ENCODE measurements around the gene PDK4. TPM values are rescaled to one million over a fixed set of nuclear protein-coding genes. Genes with fewer than 3 reads are reported as not detected.

PDK4 gene
- total RNA-seq, 3 donors from 2014 or later, result 36.2 to 224 (median 50.6) TPM

GRCh38 chr7:95593343-95593742, 3.0 kb downstream of the PDK4 start:
- H3K4me1 ChIP-seq (ENCODE audit: low read depth), result peaks cover 5% of the 10 kb centered on the region
- intact Hi-C loops (cut with DNase I, micrococcal nuclease), result no loop called here
- DNase-seq, result no peak
- no peaks in the 10 kb centered on the region for H3K9me3 ChIP-seq
- ATAC-seq, result no peak
- H3K4me3 ChIP-seq, result no peak overlapping the region
- no peaks in the 10 kb centered on the region for H3K36me3 ChIP-seq (ENCODE audit: low read depth)
- TF ChIP-seq CTCF (IDR thresholded peaks at IDR 0.05), result no peak

GRCh38 chr7:95592570-95592969, 3.7 kb downstream of the PDK4 start:
- no peak for DNase-seq
- H3K4me1 ChIP-seq (ENCODE audit: low read depth), result peaks cover 5% of the 10 kb centered on the region
- intact Hi-C loops (cut with DNase I, micrococcal nuclease), result no loop called here
- no peak overlapping the region for H3K4me3 ChIP-seq
- no peak for ATAC-seq
- H3K36me3 ChIP-seq (ENCODE audit: low read depth), result no peaks in the 10 kb centered on the region
- no peak for TF ChIP-seq CTCF (IDR thresholded peaks at IDR 0.05)
- no peaks in the 10 kb centered on the region for H3K9me3 ChIP-seq

GRCh38 chr7:95590387-95591248, 5.7 kb downstream of the PDK4 start:
- DNase-seq (no peak), ATAC-seq (no peak)
- H3K4me3 ChIP-seq, result no peak overlapping the region
- no peaks in the 10 kb centered on the region for H3K4me1 ChIP-seq (ENCODE audit: low read depth)
- no peaks in the 10 kb centered on the region for H3K9me3 ChIP-seq
- intact Hi-C loops (cut with DNase I, micrococcal nuclease), result no loop called here
- H3K36me3 ChIP-seq (ENCODE audit: low read depth), result no peaks in the 10 kb centered on the region
- no peak for TF ChIP-seq CTCF (IDR thresholded peaks at IDR 0.05)

GRCh38 chr7:95589766-95590165, 6.5 kb downstream of the PDK4 start:
- Histone ChIP-seq H3K9me3 (no peaks in the 10 kb centered on the region), H3K4me1 (ENCODE audit: low read depth) (no peaks in the 10 kb centered on the region), H3K4me3 (no peak overlapping the region), H3K36me3 (ENCODE audit: low read depth) (no peaks in the 10 kb centered on the region)
- DNase-seq, result no peak
- intact Hi-C loops (cut with DNase I, micrococcal nuclease), result no loop called here
- no peak for ATAC-seq
- TF ChIP-seq CTCF (IDR thresholded peaks at IDR 0.05), result no peak

GRCh38 chr7:95589031-95589430, 7.3 kb downstream of the PDK4 start:
- DNase-seq (no peak), ATAC-seq (no peak)
- H3K4me1 ChIP-seq (ENCODE audit: low read depth), result no peaks in the 10 kb centered on the region
- intact Hi-C loops (cut with DNase I, micrococcal nuclease), result no loop called here
- no peak for TF ChIP-seq CTCF (IDR thresholded peaks at IDR 0.05)
- no peak overlapping the region for H3K4me3 ChIP-seq
- H3K36me3 ChIP-seq (ENCODE audit: low read depth), result no peaks in the 10 kb centered on the region
- H3K9me3 ChIP-seq, result no peaks in the 10 kb centered on the region

All from mucosa of descending colon (tissue), 3 donors.